GM12878 (cell line): Measurements from ENCODE around the gene CHN1. TPM values are rescaled to one million over a fixed set of nuclear protein-coding genes. Genes with fewer than 3 reads are reported as not detected.

Source experiments
- DPF2 ChIP-seq: fragments of 450-650 bp; IDR thresholded peaks from 2 replicates; pipeline ENCODE4 v1.6.1; 2017; ENCODE audit warnings: mild to moderate bottlenecking
- FOXK2 ChIP-seq: fragments of 450-650 bp; IDR thresholded peaks from 2 replicates; pipeline ENCODE4 v1.6.1; 2017; ENCODE audit warnings: mild to moderate bottlenecking, moderate library complexity
- KAT2A ChIP-seq: conservative IDR thresholded peaks from 2 replicates; pipeline ENCODE4 v1.6.1; 2011; ENCODE audit warnings: low read depth, low read length; ENCODE audit not compliant: control insufficient read depth
- KDM1A ChIP-seq: fragments of 200-600 bp; sonication (generic); IDR thresholded peaks from 2 replicates; pipeline ENCODE4 v1.6.1; 2016; ENCODE audit warnings: borderline replicate concordance
- NFYB ChIP-seq: IDR thresholded peaks from 2 replicates; pipeline ENCODE4 v1.6.1; 2011; ENCODE audit warnings: low read depth, mild to moderate bottlenecking, low read length, improper control_type of control experiment, moderate library complexity; ENCODE audit not compliant: insufficient read depth
- RB1 ChIP-seq: fragments of 450-650 bp; formaldehyde crosslinking; IDR thresholded peaks from 2 replicates; pipeline ENCODE4 v1.6.1; 2017; ENCODE audit warnings: mild to moderate bottlenecking, borderline replicate concordance
- STAT3 ChIP-seq: IDR thresholded peaks from 2 replicates; pipeline ENCODE4 v1.6.1; 2011; ENCODE audit warnings: low read depth, low read length, improper control_type of control experiment
- polyA plus RNA-seq, 11 experiments: library from polyadenylated mRNA; depleted of rRNA in 4 of 11; unstranded in 6 of 11; stranded (reverse) in 5 of 11; fragments of >200 nt; fragmentation: Nextera tagmentation in 4 of 11; fragmentation: Illumina TruSeq in 1 of 11; extraction: Ambion mirVana in 4 of 11; extraction: Trizol in 1 of 11; gene quantifications; 1 replicate in 1 of 11; 2 replicates in 10 of 11; pipeline versions ENCODE4 v1.2.1 to v1.2.3, GENCODE V29; 2011 to 2016; ENCODE audit warnings: inconsistent platforms in 2 of 11, missing spikeins in 2 of 11, low read depth in 1 of 11
- total RNA-seq, 4 experiments: library from RNA; depleted of rRNA in 3 of 4; stranded (reverse); fragments of >200 nt in 3 of 4; fragmentation: Illumina TruSeq in 1 of 4; extraction: Trizol in 1 of 4; gene quantifications; 2 replicates each; pipeline versions ENCODE4 v1.2.1 to v1.2.3, GENCODE V29; 2013 to 2021
- TF ChIP-seq, protein P1 (sequence below): fragments of 450-650 bp; IDR thresholded peaks from 2 replicates; pipeline ENCODE4 v1.6.1; 2016; ENCODE audit warnings: mild to moderate bottlenecking, moderate library complexity, borderline replicate concordance
- TF ChIP-seq, protein P2 (sequence below): fragments of 450-650 bp; IDR thresholded peaks from 2 replicates; pipeline ENCODE4 v1.6.1; 2017; ENCODE audit warnings: antibody characterized with exemption, mild to moderate bottlenecking, moderate library complexity
- TF ChIP-seq, protein P3 (sequence below): fragments of 450-650 bp; conservative IDR thresholded peaks from 2 replicates; pipeline ENCODE4 v1.6.1; 2017; ENCODE audit warnings: mild to moderate bottlenecking, moderate library complexity
- TF ChIP-seq, protein P4 (sequence below): IDR thresholded peaks from 2 replicates; pipeline ENCODE4 v1.6.1; 2011; ENCODE audit warnings: low read depth, mild to moderate bottlenecking, low read length, moderate library complexity, borderline replicate concordance; ENCODE audit errors: extremely low read depth
- TF ChIP-seq, protein P5 (sequence below): fragments of 450-650 bp; IDR thresholded peaks from 2 replicates; pipeline ENCODE4 v1.6.1; 2017; ENCODE audit warnings: mild to moderate bottlenecking

CHN1 gene
- total and polyA plus RNA-seq, 10 of the 15 experiments (the other 5 are each of a cell fraction or from before 2014, with no cell fraction given): 0.18 to 0.92 (median 0.53) TPM; not detected in 1

DNA sequence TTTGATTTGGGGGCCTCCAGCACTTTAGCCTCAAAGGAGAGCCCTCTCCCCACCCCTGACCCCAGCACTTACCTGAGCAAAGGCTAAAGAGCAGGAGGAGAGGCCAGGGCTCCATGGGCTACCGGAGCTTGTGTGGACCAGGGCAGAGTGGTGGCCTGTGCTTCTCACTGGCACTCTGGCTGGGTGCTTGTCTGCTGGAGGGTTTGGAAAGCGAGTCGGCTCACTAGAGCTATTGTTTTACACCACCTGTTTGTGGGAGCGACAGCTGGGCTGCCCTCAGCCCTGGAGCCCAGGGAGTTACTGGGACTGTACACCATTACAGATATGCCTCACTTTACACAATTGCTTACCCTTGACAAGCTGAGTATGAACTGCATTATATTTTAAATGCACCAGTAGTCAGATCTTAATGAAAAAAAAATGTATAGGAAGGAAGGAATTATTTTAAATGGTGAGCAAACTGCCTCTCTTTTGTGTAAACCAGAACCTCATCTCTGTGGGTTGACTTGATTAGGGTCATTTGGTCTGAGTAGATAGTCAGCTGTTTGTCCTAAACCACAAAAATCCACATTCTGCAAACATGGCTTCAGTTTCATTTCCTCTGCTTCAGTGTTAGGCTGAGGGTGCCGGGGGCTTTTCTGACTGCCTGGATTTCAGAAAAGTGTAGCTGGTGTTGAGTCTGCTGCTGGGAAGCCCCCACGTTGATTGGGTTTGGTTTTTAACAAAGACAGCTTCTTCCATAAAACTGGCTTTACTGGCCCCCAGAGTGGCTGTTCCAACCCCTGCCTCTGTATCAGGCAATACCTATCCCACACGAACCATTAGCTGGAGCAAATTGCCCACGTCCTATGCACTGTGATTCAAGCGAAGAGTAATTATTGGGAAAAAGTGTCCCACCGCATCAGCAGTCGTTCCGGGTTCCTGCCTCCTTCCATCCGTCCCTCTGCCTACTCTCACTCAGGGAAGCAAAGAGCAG lies 240.6 kb downstream of the CHN1 start, which contains the start of gene CHRNA1 (continued):
- TF ChIP-seq, protein P1, sequence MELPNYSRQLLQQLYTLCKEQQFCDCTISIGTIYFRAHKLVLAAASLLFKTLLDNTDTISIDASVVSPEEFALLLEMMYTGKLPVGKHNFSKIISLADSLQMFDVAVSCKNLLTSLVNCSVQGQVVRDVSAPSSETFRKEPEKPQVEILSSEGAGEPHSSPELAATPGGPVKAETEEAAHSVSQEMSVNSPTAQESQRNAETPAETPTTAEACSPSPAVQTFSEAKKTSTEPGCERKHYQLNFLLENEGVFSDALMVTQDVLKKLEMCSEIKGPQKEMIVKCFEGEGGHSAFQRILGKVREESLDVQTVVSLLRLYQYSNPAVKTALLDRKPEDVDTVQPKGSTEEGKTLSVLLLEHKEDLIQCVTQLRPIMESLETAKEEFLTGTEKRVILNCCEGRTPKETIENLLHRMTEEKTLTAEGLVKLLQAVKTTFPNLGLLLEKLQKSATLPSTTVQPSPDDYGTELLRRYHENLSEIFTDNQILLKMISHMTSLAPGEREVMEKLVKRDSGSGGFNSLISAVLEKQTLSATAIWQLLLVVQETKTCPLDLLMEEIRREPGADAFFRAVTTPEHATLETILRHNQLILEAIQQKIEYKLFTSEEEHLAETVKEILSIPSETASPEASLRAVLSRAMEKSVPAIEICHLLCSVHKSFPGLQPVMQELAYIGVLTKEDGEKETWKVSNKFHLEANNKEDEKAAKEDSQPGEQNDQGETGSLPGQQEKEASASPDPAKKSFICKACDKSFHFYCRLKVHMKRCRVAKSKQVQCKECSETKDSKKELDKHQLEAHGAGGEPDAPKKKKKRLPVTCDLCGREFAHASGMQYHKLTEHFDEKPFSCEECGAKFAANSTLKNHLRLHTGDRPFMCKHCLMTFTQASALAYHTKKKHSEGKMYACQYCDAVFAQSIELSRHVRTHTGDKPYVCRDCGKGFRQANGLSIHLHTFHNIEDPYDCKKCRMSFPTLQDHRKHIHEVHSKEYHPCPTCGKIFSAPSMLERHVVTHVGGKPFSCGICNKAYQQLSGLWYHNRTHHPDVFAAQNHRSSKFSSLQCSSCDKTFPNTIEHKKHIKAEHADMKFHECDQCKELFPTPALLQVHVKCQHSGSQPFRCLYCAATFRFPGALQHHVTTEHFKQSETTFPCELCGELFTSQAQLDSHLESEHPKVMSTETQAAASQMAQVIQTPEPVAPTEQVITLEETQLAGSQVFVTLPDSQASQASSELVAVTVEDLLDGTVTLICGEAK: no peak
- TF ChIP-seq KAT2A: no peak
- no peak for TF ChIP-seq RB1
- TF ChIP-seq STAT3: no peak
- no peak for TF ChIP-seq FOXK2
- TF ChIP-seq KDM1A: no peak
- TF ChIP-seq, protein P2, sequence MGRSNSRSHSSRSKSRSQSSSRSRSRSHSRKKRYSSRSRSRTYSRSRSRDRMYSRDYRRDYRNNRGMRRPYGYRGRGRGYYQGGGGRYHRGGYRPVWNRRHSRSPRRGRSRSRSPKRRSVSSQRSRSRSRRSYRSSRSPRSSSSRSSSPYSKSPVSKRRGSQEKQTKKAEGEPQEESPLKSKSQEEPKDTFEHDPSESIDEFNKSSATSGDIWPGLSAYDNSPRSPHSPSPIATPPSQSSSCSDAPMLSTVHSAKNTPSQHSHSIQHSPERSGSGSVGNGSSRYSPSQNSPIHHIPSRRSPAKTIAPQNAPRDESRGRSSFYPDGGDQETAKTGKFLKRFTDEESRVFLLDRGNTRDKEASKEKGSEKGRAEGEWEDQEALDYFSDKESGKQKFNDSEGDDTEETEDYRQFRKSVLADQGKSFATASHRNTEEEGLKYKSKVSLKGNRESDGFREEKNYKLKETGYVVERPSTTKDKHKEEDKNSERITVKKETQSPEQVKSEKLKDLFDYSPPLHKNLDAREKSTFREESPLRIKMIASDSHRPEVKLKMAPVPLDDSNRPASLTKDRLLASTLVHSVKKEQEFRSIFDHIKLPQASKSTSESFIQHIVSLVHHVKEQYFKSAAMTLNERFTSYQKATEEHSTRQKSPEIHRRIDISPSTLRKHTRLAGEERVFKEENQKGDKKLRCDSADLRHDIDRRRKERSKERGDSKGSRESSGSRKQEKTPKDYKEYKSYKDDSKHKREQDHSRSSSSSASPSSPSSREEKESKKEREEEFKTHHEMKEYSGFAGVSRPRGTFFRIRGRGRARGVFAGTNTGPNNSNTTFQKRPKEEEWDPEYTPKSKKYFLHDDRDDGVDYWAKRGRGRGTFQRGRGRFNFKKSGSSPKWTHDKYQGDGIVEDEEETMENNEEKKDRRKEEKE: no peak
- TF ChIP-seq, protein P3, sequence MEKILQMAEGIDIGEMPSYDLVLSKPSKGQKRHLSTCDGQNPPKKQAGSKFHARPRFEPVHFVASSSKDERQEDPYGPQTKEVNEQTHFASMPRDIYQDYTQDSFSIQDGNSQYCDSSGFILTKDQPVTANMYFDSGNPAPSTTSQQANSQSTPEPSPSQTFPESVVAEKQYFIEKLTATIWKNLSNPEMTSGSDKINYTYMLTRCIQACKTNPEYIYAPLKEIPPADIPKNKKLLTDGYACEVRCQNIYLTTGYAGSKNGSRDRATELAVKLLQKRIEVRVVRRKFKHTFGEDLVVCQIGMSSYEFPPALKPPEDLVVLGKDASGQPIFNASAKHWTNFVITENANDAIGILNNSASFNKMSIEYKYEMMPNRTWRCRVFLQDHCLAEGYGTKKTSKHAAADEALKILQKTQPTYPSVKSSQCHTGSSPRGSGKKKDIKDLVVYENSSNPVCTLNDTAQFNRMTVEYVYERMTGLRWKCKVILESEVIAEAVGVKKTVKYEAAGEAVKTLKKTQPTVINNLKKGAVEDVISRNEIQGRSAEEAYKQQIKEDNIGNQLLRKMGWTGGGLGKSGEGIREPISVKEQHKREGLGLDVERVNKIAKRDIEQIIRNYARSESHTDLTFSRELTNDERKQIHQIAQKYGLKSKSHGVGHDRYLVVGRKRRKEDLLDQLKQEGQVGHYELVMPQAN: no peak
- TF ChIP-seq, protein P4, sequence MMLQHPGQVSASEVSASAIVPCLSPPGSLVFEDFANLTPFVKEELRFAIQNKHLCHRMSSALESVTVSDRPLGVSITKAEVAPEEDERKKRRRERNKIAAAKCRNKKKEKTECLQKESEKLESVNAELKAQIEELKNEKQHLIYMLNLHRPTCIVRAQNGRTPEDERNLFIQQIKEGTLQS: no peak
- no peak for TF ChIP-seq NFYB
- TF ChIP-seq, protein P5, sequence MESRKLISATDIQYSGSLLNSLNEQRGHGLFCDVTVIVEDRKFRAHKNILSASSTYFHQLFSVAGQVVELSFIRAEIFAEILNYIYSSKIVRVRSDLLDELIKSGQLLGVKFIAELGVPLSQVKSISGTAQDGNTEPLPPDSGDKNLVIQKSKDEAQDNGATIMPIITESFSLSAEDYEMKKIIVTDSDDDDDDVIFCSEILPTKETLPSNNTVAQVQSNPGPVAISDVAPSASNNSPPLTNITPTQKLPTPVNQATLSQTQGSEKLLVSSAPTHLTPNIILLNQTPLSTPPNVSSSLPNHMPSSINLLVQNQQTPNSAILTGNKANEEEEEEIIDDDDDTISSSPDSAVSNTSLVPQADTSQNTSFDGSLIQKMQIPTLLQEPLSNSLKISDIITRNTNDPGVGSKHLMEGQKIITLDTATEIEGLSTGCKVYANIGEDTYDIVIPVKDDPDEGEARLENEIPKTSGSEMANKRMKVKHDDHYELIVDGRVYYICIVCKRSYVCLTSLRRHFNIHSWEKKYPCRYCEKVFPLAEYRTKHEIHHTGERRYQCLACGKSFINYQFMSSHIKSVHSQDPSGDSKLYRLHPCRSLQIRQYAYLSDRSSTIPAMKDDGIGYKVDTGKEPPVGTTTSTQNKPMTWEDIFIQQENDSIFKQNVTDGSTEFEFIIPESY: no peak
- TF ChIP-seq DPF2: peak; percentile 44; the same call in 1 of the 2 replicates
